Tongue (tissue), 2 donors: ENCODE data around the gene TEKTIP1. TPM values are rescaled to one million over a fixed set of nuclear protein-coding genes. Genes with fewer than 3 reads are reported as not detected.
"Not testable (repeated sequence)": the region's sequence is repeated elsewhere in the genome, so short reads cannot be mapped to it uniquely, and the experiment has no call there.

Source experiments
- DNase-seq: peaks from one replicate; pipeline ENCODE4 v3.0.0-alpha.2; 2015
- total RNA-seq: library from RNA; depleted of rRNA; stranded (reverse); fragments of >200 nt; gene quantifications from one replicate; pipeline ENCODE4 v1.2.3, GENCODE V29; 2014

The TEKTIP1 gene
- total RNA-seq, 1 donor from 2014 or later: not detected

GRCh38 chr19:3523361-3524077 lies 15.5 kb upstream of the TEKTIP1 start:
- DNase-seq: no peak

GRCh38 chr19:3524078-3524842 lies 14.7 kb upstream of the TEKTIP1 start:
- DNase-seq: no peak

- no peak for DNase-seq
These were observed 14.0 kb upstream of the TEKTIP1 start for GRCh38 chr19:3524904-3525451.

GRCh38 chr19:3526507-3527237 lies 12.3 kb upstream of the TEKTIP1 start:
- DNase-seq: no peak

- DNase-seq: no peak
These were observed 11.6 kb upstream of the TEKTIP1 start for GRCh38 chr19:3527238-3527910.

- DNase-seq: no peak
These were observed 10.9 kb upstream of the TEKTIP1 start for GRCh38 chr19:3528080-3528479.

- DNase-seq: no peak
These were observed 10.3 kb upstream of the TEKTIP1 start for GRCh38 chr19:3528539-3529211.

- not testable (repeated sequence) for DNase-seq
These were observed 9.7 kb upstream of the TEKTIP1 start for GRCh38 chr19:3529299-3529698.

GRCh38 chr19:3530389-3530788 lies 8.6 kb upstream of the TEKTIP1 start:
- no peak for DNase-seq

- DNase-seq: no peak
These were observed 7.3 kb upstream of the TEKTIP1 start for GRCh38 chr19:3531716-3532115.

- no peak for DNase-seq
These were observed 6.7 kb upstream of the TEKTIP1 start for GRCh38 chr19:3532154-3532786.

GRCh38 chr19:3533033-3533432 lies 5.9 kb upstream of the TEKTIP1 start:
- DNase-seq: no peak

- no peak for DNase-seq
These were observed 5.3 kb upstream of the TEKTIP1 start for GRCh38 chr19:3533563-3534216.

GRCh38 chr19:3534375-3535234 lies 4.4 kb upstream of the TEKTIP1 start:
- no peak for DNase-seq

- DNase-seq: no peak
These were observed 3.8 kb upstream of the TEKTIP1 start for GRCh38 chr19:3535235-3535535.

GRCh38 chr19:3535563-3535965 lies 3.4 kb upstream of the TEKTIP1 start:
- DNase-seq: no peak

GRCh38 chr19:3535981-3536380 lies 3.0 kb upstream of the TEKTIP1 start:
- DNase-seq: no peak

- no peak for DNase-seq
These were observed 2.4 kb upstream of the TEKTIP1 start for GRCh38 chr19:3536429-3537100.

- no peak for DNase-seq
These were observed 1.9 kb upstream of the TEKTIP1 start for GRCh38 chr19:3537101-3537437.
